ENCODE data around the gene DCAKD.
A peak's percentile ranks its signal among the peaks of the same experiment; 100 is the strongest.

DCAKD gene

DNA sequence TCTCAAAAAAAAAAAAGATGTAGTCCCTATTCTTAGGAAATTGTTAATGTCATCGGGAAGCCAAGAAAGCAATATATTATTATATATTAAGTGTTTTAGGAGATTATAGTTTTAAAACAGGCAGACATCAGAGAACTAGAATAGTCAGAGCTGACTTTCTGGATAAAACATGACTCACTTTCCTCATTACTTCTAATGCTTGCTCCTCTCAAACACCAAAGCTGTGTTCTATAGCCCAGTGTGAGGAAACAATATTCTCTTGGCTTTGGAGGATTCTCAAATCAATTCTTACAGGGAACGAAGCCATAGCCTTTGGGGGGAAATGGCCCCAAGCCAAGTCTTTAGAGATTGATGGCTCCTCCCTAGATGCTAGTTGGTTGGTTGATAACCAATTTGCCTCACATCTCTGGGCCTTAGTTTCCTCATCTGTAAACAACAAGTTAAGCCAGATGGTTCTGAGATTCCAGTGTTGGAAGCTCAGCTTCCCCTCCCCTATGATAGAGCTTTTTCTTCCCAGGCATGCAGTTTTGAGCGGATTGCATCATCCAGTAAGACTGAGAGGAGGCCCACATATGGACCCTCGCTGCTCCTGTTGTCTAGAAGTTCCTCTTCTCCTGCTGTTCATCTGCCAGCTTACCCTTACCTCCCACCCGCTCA is 22.1 kb upstream of the DCAKD start:
- DNase-seq = peak in 1 of 2 donors; percentile 21

DNA sequence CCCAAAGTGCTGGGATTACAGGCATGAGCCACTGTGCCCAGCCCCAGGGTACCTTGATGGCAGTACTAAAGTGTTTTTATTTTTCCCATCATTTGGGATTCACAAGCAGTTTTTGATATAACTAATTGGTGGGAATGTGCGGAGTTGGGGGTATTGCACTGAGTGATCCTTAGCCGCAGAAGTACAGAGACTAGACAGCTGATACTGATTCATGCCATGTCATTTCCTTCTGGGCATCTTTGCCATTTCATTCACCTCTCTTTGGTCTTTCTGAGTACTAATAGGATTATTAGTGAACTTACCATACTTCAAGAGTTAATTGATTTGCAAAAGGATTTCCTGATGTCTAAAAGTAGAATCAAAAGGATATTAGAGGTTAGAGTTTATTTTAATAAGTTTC is 19.4 kb upstream of the DCAKD start:
- Histone ChIP-seq H4K91ac (ENCODE audit: low read depth, low read length) (no peak overlapping the region), H4K12ac (ENCODE audit: low read depth, low read length) (no peak overlapping the region), H3K18ac (ENCODE audit: low read length) (no peak overlapping the region), H2BK120ac (ENCODE audit: insufficient read depth, low read length, poor library complexity) (no peak overlapping the region), H2AK5ac (ENCODE audit: low read length) (no peak overlapping the region), H2BK12ac (ENCODE audit: low read length) (no peak overlapping the region), H3K4ac (ENCODE audit: low read depth, low read length) (peak overlapping the region; percentile 53), H3K79me2 (ENCODE audit: control insufficient read depth, insufficient read depth, low read length, poor library complexity) (peaks cover 5% of the 10 kb centered on the region), H3K79me1 (ENCODE audit: low read length) (no peaks in the 10 kb centered on the region), H3K14ac (ENCODE audit: low read length) (no peak overlapping the region), H4K8ac (ENCODE audit: low read depth, low read length) (no peak overlapping the region), H3K27ac (ENCODE audit: low read depth, low read length) (no peak overlapping the region), H3K4me1 (ENCODE audit: control insufficient read depth in 1 of 2, insufficient read depth in 2 of 2, low read length in 2 of 2) (peaks cover 0 to 2% of the 10 kb centered on the region in 2 experiments), H3K9ac (ENCODE audit: low read length) (no peak overlapping the region), H3K9me3 (ENCODE audit: insufficient read depth, low read depth, low read length) (no peaks in the 10 kb centered on the region), H2BK5ac (ENCODE audit: low read depth, low read length, poor library complexity) (no peak overlapping the region), H3K27me3 (ENCODE audit: insufficient read depth, low read length) (no peaks in the 10 kb centered on the region), H3K36me3 (ENCODE audit: control insufficient read depth in 1 of 2, insufficient read depth in 2 of 2, low read length in 2 of 2) (peaks cover 12 to 18% of the 10 kb centered on the region in 2 experiments), H2AFZ (ENCODE audit: insufficient read depth, low read length, poor library complexity) (no peak overlapping the region), H3K4me2 (ENCODE audit: low read length) (no peak overlapping the region), H3K4me3 (ENCODE audit: low read depth, low read length) (no peak overlapping the region), H3K23ac (ENCODE audit: low read length) (no peak overlapping the region)
- WGBS (ENCODE audit: extremely low coverage, insufficient coverage, insufficient read length) = no CpG with 5 or more reads among the region's 2 CpGs
- no peak for DNase-seq

More for the DNA sequence above, 22.1 kb upstream of the DCAKD start:
- Histone ChIP-seq H2BK120ac (ENCODE audit: insufficient read depth, low read length, poor library complexity) (no peak overlapping the region), H4K12ac (ENCODE audit: low read depth, low read length) (no peak overlapping the region), H3K4ac (ENCODE audit: low read depth, low read length) (no peak overlapping the region), H3K36me3 (ENCODE audit: control insufficient read depth in 1 of 2, insufficient read depth in 2 of 2, low read length in 2 of 2) (peaks cover 13 to 19% of the 10 kb centered on the region in 2 experiments), H4K8ac (ENCODE audit: low read depth, low read length) (no peak overlapping the region), H3K9me3 (ENCODE audit: insufficient read depth, low read depth, low read length) (no peaks in the 10 kb centered on the region), H2BK12ac (ENCODE audit: low read length) (no peak overlapping the region), H3K23ac (ENCODE audit: low read length) (no peak overlapping the region), H3K4me2 (ENCODE audit: low read length) (no peak overlapping the region), H2AK5ac (ENCODE audit: low read length) (no peak overlapping the region), H3K9ac (ENCODE audit: low read length) (no peak overlapping the region), H3K18ac (ENCODE audit: low read length) (no peak overlapping the region), H3K4me3 (ENCODE audit: low read depth, low read length) (no peak overlapping the region), H3K27me3 (ENCODE audit: insufficient read depth, low read length) (no peaks in the 10 kb centered on the region), H3K27ac (ENCODE audit: low read depth, low read length) (peak overlapping the region; percentile 52), H3K14ac (ENCODE audit: low read length) (no peak overlapping the region), H2AFZ (ENCODE audit: insufficient read depth, low read length, poor library complexity) (no peak overlapping the region), H3K4me1 (ENCODE audit: control insufficient read depth in 1 of 2, insufficient read depth in 2 of 2, low read length in 2 of 2) (peaks cover 0 to 2% of the 10 kb centered on the region in 2 experiments), H3K79me1 (ENCODE audit: low read length) (no peaks in the 10 kb centered on the region), H2BK5ac (ENCODE audit: low read depth, low read length, poor library complexity) (no peak overlapping the region), H4K91ac (ENCODE audit: low read depth, low read length) (no peak overlapping the region), H3K79me2 (ENCODE audit: control insufficient read depth, insufficient read depth, low read length, poor library complexity) (peaks cover 3% of the 10 kb centered on the region)
- no CpG with 5 or more reads among the region's 5 CpGs for WGBS (ENCODE audit: extremely low coverage, insufficient coverage, insufficient read length)

DNA sequence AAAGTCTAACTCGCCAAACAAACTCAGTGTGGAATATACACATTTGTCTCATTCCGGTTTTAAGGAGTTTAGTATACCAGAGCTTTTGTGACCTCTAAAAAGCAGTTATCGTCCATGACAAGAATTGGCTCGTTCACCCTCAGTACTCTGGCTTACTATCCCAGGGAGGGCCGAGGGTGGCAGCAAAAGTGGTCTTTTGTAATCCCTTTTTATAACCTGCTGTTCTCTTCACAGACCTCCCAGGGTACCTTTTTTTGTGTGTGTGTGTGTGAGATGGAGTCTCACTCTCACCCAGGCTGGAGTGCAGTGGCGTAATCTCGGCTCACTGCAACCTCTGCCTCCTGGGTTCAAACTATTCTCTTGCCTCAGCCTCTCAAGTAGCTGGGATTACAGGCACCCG is 18.6 kb upstream of the DCAKD start:
- Histone ChIP-seq H3K4me1 (ENCODE audit: control insufficient read depth in 1 of 2, insufficient read depth in 2 of 2, low read length in 2 of 2) (peaks cover 2% of the 10 kb centered on the region in 2 experiments), H3K9me3 (ENCODE audit: insufficient read depth, low read depth, low read length) (no peaks in the 10 kb centered on the region), H4K12ac (ENCODE audit: low read depth, low read length) (no peak overlapping the region), H2BK5ac (ENCODE audit: low read depth, low read length, poor library complexity) (no peak overlapping the region), H3K27ac (ENCODE audit: low read depth, low read length) (no peak overlapping the region), H2BK12ac (ENCODE audit: low read length) (no peak overlapping the region), H2AK5ac (ENCODE audit: low read length) (no peak overlapping the region), H3K9ac (ENCODE audit: low read length) (no peak overlapping the region), H3K4me3 (ENCODE audit: low read depth, low read length) (no peak overlapping the region), H2BK120ac (ENCODE audit: insufficient read depth, low read length, poor library complexity) (no peak overlapping the region), H3K27me3 (ENCODE audit: insufficient read depth, low read length) (no peaks in the 10 kb centered on the region), H3K14ac (ENCODE audit: low read length) (no peak overlapping the region), H3K79me2 (ENCODE audit: control insufficient read depth, insufficient read depth, low read length, poor library complexity) (peaks cover 5% of the 10 kb centered on the region), H2AFZ (ENCODE audit: insufficient read depth, low read length, poor library complexity) (no peak overlapping the region), H3K4me2 (ENCODE audit: low read length) (no peak overlapping the region), H4K91ac (ENCODE audit: low read depth, low read length) (no peak overlapping the region), H3K18ac (ENCODE audit: low read length) (no peak overlapping the region), H4K8ac (ENCODE audit: low read depth, low read length) (no peak overlapping the region), H3K79me1 (ENCODE audit: low read length) (no peaks in the 10 kb centered on the region), H3K4ac (ENCODE audit: low read depth, low read length) (peak overlapping the region; percentile 78), H3K23ac (ENCODE audit: low read length) (no peak overlapping the region), H3K36me3 (ENCODE audit: control insufficient read depth in 1 of 2, insufficient read depth in 2 of 2, low read length in 2 of 2) (peaks cover 12 to 15% of the 10 kb centered on the region in 2 experiments)
- WGBS (ENCODE audit: extremely low coverage, insufficient coverage, insufficient read length) = no CpG with 5 or more reads among the region's 8 CpGs
- DNase-seq = no peak

DNA sequence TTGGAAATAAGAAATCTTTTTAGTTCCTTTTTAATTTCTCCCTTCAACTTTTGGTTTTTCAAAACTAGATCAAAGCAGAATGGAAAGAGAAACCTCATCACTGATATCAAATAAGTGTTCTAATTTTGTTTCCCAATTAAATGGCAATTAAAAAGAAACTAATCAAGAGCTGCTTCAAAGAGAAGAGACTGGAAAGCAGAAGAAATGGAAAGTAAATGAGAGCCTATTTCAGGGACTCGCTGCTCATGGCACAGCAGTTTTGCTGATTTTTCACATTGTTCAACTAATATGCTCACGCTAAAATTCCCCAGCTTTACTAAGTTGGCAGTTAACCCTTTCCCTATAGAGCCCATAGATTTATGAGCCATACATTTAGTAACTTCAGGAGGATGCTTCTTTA is 16.2 kb upstream of the DCAKD start:
- no peaks in the 10 kb centered on the region for H3K9me3 ChIP-seq (ENCODE audit: insufficient read depth, low read depth, low read length)
- H3K4me2 ChIP-seq (ENCODE audit: low read length) = no peak overlapping the region
- H3K9ac ChIP-seq (ENCODE audit: low read length) = no peak overlapping the region
- H3K27ac ChIP-seq (ENCODE audit: low read depth, low read length) = no peak overlapping the region
- no peak overlapping the region for H2BK12ac ChIP-seq (ENCODE audit: low read length)
- H3K23ac ChIP-seq (ENCODE audit: low read length) = no peak overlapping the region
- WGBS (ENCODE audit: extremely low coverage, insufficient coverage, insufficient read length) = no CpG with 5 or more reads among the region's 2 CpGs
- H3K4me1 ChIP-seq (ENCODE audit: control insufficient read depth in 1 of 2, insufficient read depth in 2 of 2, low read length in 2 of 2) = peaks cover 0 to 2% of the 10 kb centered on the region in 2 experiments
- no peak overlapping the region for H2BK120ac ChIP-seq (ENCODE audit: insufficient read depth, low read length, poor library complexity)
- H3K27me3 ChIP-seq (ENCODE audit: insufficient read depth, low read length) = no peaks in the 10 kb centered on the region
- no peak overlapping the region for H2AFZ ChIP-seq (ENCODE audit: insufficient read depth, low read length, poor library complexity)
- H2AK5ac ChIP-seq (ENCODE audit: low read length) = no peak overlapping the region
- no peak overlapping the region for H4K12ac ChIP-seq (ENCODE audit: low read depth, low read length)
- H3K4me3 ChIP-seq (ENCODE audit: low read depth, low read length) = no peak overlapping the region
- peaks cover 6 to 13% of the 10 kb centered on the region in 2 experiments for H3K36me3 ChIP-seq (ENCODE audit: control insufficient read depth in 1 of 2, insufficient read depth in 2 of 2, low read length in 2 of 2)
- no peak overlapping the region for H2BK5ac ChIP-seq (ENCODE audit: low read depth, low read length, poor library complexity)
- H3K4ac ChIP-seq (ENCODE audit: low read depth, low read length) = no peak overlapping the region
- no peak overlapping the region for H3K14ac ChIP-seq (ENCODE audit: low read length)
- no peak overlapping the region for H4K8ac ChIP-seq (ENCODE audit: low read depth, low read length)
- no peak overlapping the region for H4K91ac ChIP-seq (ENCODE audit: low read depth, low read length)
- H3K18ac ChIP-seq (ENCODE audit: low read length) = no peak overlapping the region
- peaks cover 5% of the 10 kb centered on the region for H3K79me2 ChIP-seq (ENCODE audit: control insufficient read depth, insufficient read depth, low read length, poor library complexity)
- no peak for DNase-seq
- no peaks in the 10 kb centered on the region for H3K79me1 ChIP-seq (ENCODE audit: low read length)
